HCT116 (cell line): Measurements from ENCODE around the gene ISL2. TPM values are rescaled to one million over a fixed set of nuclear protein-coding genes. Genes with fewer than 3 reads are reported as not detected.

ENCODE experiments used
- ATAC-seq: fragments of 200-7000 bp; cut with Tn5 transposase; 2 replicates; pipeline ENCODE4 v1.9.1; 2020; ENCODE audit warnings: mild to moderate bottlenecking, moderate library complexity
- BruUV-seq: library from RNA; stranded (reverse); fragments of 400-500 nt; replicated peaks from 2 replicates; lab custom pipeline; 2021; lab: Mats Ljungman, UMichigan
- CTCF ChIA-PET: fragments of 300-600 bp; sonication (Branson Sonifier 250); formaldehyde crosslinking; loops from one replicate; lab custom pipeline; 2021; ENCODE audit warnings: antibody characterized with exemption; lab: Charles Lee
- POLR2A ChIA-PET: fragments of 300-600, 350-600 bp; sonication (Branson Sonifier 250); formaldehyde crosslinking; loops from one replicate; lab custom pipeline; 2021; ENCODE audit warnings: antibody characterized with exemption; lab: Charles Lee
- RAD21 ChIA-PET, 2 experiments: fragments of 300-600 bp; sonication (Branson Sonifier 250); formaldehyde crosslinking; loops; one replicate each; lab custom pipeline; 2023; ENCODE audit warnings: low total read pairs in 2 of 2; ENCODE audit not compliant: uncharacterized antibody in 2 of 2, unreplicated experiment in 2 of 2, low non-redundant PET in 1 of 2; lab: Charles Lee
- DNase-seq: peaks from one replicate; pipeline ENCODE4 v3.0.0-alpha.2; 2010; ENCODE audit warnings: low read depth, low spot score
- H2AFZ ChIP-seq: fragments of 200-600 bp; shearing (Covaris generic), sonication (generic); 2 replicates; pipeline ENCODE4 v1.6.1; 2017; ENCODE audit warnings: low read depth, mixed run types, mixed read lengths, antibody characterized with exemption, low read length; ENCODE audit not compliant: poor library complexity, severe bottlenecking
- H3K27ac ChIP-seq: 2 replicates; pipeline ENCODE4 v1.5.1; 2012; ENCODE audit warnings: low read depth, low read length
- H3K27me3 ChIP-seq: fragments of 200-600 bp; sonication (generic); 2 replicates; pipeline ENCODE4 v1.6.1; 2016; ENCODE audit warnings: mixed run types, low read length, mixed read lengths; ENCODE audit not compliant: insufficient read depth
- H3K36me3 ChIP-seq, 2 experiments: fragments of 200-500 bp in 1 of 2; fragments of 200-600 bp in 1 of 2; sonication (Bioruptor generic) in 1 of 2; sonication (generic) in 1 of 2; 2 replicates each; pipeline versions ENCODE4 v1.5.1 to v1.6.1; 2014 to 2016; ENCODE audit warnings: low read length in 2 of 2, inconsistent platforms in 1 of 2, mixed read lengths in 1 of 2, mixed run types in 1 of 2; ENCODE audit not compliant: insufficient read depth in 2 of 2, control insufficient read depth in 1 of 2
- H3K4me1 ChIP-seq, 2 experiments: fragments of 200-600 bp in 1 of 2; sonication (generic) in 1 of 2; 2 replicates each; pipeline versions ENCODE4 v1.5.1 to v1.6.1; 2012 to 2017; ENCODE audit warnings: low read length in 2 of 2, inconsistent platforms in 1 of 2, mild to moderate bottlenecking in 1 of 2, mixed read lengths in 1 of 2, mixed run types in 1 of 2, moderate library complexity in 1 of 2; ENCODE audit not compliant: insufficient read depth in 2 of 2, control insufficient read depth in 1 of 2
- H3K4me2 ChIP-seq: fragments of 200-600 bp; sonication (generic); 2 replicates; pipeline ENCODE4 v1.6.1; 2017; ENCODE audit warnings: mixed run types, low read length, mixed read lengths
- H3K4me3 ChIP-seq, 2 experiments: fragments of 200-600 bp in 1 of 2; sonication (generic) in 1 of 2; replicated peaks in 1 of 2; 2 replicates each; pipeline ENCODE4 v1.5.1; 2011 to 2016; ENCODE audit warnings: low read length in 2 of 2, control low read depth in 1 of 2, low read depth in 1 of 2, mild to moderate bottlenecking in 1 of 2, mixed read lengths in 1 of 2, mixed run types in 1 of 2
- H3K79me2 ChIP-seq: fragments of 200-600 bp; sonication (generic); 2 replicates; pipeline ENCODE4 v1.6.1; 2017; ENCODE audit warnings: mild to moderate bottlenecking, mixed run types, low read length, moderate library complexity, mixed read lengths; ENCODE audit not compliant: insufficient read depth
- H3K9ac ChIP-seq: fragments of 200-600 bp; sonication (generic); 2 replicates; pipeline ENCODE4 v1.6.1; 2016; ENCODE audit warnings: low read length, mixed read lengths
- H3K9me2 ChIP-seq: fragments of 200-600 bp; sonication (generic), shearing (Covaris generic); 2 replicates; pipeline ENCODE4 v1.6.1; 2017; ENCODE audit warnings: mixed run types, mild to moderate bottlenecking, moderate library complexity; ENCODE audit not compliant: insufficient read depth
- H3K9me3 ChIP-seq, 2 experiments: fragments of 200-500 bp in 1 of 2; fragments of 200-600 bp in 1 of 2; sonication (Bioruptor generic) in 1 of 2; sonication (generic) in 1 of 2; 2 replicates each; pipeline ENCODE4 v1.6.1; 2014 to 2017; ENCODE audit warnings: low read length in 2 of 2, mixed read lengths in 2 of 2, inconsistent platforms in 1 of 2, low read depth in 1 of 2, mild to moderate bottlenecking in 1 of 2, mixed run types in 1 of 2, moderate library complexity in 1 of 2; ENCODE audit not compliant: control insufficient read depth in 1 of 2, insufficient read depth in 1 of 2
- H4K20me1 ChIP-seq: fragments of 200-600 bp; sonication (generic), shearing (Covaris generic); 2 replicates; pipeline ENCODE4 v1.6.1; 2017; ENCODE audit warnings: mixed run types, mild to moderate bottlenecking, moderate library complexity; ENCODE audit not compliant: insufficient read depth
- CBX3 ChIP-seq: IDR thresholded peaks from 2 replicates; pipeline ENCODE4 v1.6.1; 2012; ENCODE audit warnings: low read depth
- EGR1 ChIP-seq: IDR thresholded peaks from 2 replicates; pipeline ENCODE4 v1.6.1; 2012; ENCODE audit warnings: low read depth
- ELF1 ChIP-seq: IDR thresholded peaks from 2 replicates; pipeline ENCODE4 v1.6.1; 2012; ENCODE audit warnings: low read depth, borderline replicate concordance
- JUND ChIP-seq: IDR thresholded peaks from 2 replicates; pipeline ENCODE4 v1.6.1; 2012
- POLR2A ChIP-seq: IDR thresholded peaks from 2 replicates; pipeline ENCODE4 v1.7.0; 2011; ENCODE audit warnings: borderline replicate concordance; ENCODE audit not compliant: insufficient read depth, insufficient read length; ENCODE audit errors: extremely low read depth
- RAD21 ChIP-seq: IDR thresholded peaks from 2 replicates; pipeline ENCODE4 v1.6.1; 2012; ENCODE audit warnings: low read depth, mild to moderate bottlenecking
- SRF ChIP-seq: IDR thresholded peaks from 2 replicates; pipeline ENCODE4 v1.6.1; 2012; ENCODE audit warnings: low read depth
- YY1 ChIP-seq: IDR thresholded peaks from 2 replicates; pipeline ENCODE4 v1.6.1; 2011; ENCODE audit warnings: low read length, low read depth, moderate library complexity, mild to moderate bottlenecking; ENCODE audit not compliant: insufficient replicate concordance; ENCODE audit errors: extremely low read depth
- intact Hi-C: fragments of 100-400 bp; cut with micrococcal nuclease; formaldehyde crosslinking; loops from 2 replicates; pipeline ENCODE4 v1.10.0; 2022
- total RNA-seq: library from RNA; stranded (reverse); gene quantifications from one replicate; pipeline ENCODE4 v1.2.1, GENCODE V29; 2021; ENCODE audit not compliant: unreplicated experiment
- TF ChIP-seq, protein P1 (sequence below): IDR thresholded peaks from 2 replicates; pipeline ENCODE4 v1.6.1; 2011; ENCODE audit warnings: mild to moderate bottlenecking, low read length, moderate library complexity; ENCODE audit not compliant: insufficient replicate concordance; ENCODE audit errors: extremely low read depth
- TF ChIP-seq, protein P2 (sequence below): IDR thresholded peaks from 2 replicates; pipeline ENCODE4 v1.6.1; 2012; ENCODE audit warnings: low read depth

ISL2 gene
- total RNA-seq, 1 experiment from 2014 or later = 11.6 TPM

DNA sequence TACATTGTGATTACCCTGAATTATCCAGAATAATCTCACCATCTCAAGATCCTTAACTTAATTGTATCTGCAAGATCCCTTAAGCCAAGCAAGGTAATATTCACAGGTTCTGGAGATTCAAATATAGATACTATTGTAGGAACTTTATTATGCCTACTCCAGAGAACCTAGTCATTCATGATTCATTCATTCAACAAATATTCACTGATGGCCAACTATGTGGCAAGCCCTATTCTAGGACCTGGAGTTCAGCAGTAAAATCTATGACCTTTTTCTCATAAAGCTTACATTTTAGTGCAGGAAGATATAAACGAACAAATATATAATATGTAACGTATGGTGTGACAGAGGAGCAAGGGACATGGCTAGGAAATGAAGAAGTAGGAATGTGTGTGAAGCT is 49.6 kb downstream of the ISL2 start:
- H3K4me1 ChIP-seq = no peaks in the 10 kb centered on the region

DNA sequence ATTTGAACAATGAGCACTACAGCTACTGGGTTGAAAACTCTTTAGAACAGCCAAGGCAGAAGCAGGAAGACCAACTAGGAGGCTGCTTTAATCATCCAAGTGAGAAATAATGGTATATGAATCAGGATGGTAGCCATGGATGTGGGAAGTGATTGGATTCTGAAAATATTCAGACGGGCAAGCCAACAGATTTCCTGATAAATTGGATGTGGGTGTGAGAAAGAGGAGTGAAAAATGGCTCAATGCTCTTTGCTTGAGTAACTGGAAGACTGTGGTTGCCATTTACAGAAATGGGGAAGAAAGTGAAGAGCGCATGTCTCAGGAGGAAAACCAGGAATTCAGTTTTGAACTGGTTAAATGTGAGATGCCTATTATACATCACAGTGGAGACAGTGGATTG is 50.4 kb downstream of the ISL2 start:
- H3K27ac ChIP-seq = no peak overlapping the region
- no peak overlapping the region for H3K4me2 ChIP-seq
- no TSS peak for BruUV-seq
- ATAC-seq (no peak), DNase-seq (no peak)
- no peak overlapping the region for H3K9ac ChIP-seq
- H3K9me3 ChIP-seq = no peaks in the 10 kb centered on the region
- no peaks in the 10 kb centered on the region for H4K20me1 ChIP-seq
- no peaks in the 10 kb centered on the region for H3K9me2 ChIP-seq
- no peak overlapping the region for H3K4me3 ChIP-seq
- intact Hi-C loops = no loop called here
- no peak overlapping the region for H2AFZ ChIP-seq
- ChIA-PET POLR2A (no interaction called here), CTCF (no interaction called here), RAD21 (no interaction called here)
- no peak for TF ChIP-seq ELF1
- TF ChIP-seq, protein P1, sequence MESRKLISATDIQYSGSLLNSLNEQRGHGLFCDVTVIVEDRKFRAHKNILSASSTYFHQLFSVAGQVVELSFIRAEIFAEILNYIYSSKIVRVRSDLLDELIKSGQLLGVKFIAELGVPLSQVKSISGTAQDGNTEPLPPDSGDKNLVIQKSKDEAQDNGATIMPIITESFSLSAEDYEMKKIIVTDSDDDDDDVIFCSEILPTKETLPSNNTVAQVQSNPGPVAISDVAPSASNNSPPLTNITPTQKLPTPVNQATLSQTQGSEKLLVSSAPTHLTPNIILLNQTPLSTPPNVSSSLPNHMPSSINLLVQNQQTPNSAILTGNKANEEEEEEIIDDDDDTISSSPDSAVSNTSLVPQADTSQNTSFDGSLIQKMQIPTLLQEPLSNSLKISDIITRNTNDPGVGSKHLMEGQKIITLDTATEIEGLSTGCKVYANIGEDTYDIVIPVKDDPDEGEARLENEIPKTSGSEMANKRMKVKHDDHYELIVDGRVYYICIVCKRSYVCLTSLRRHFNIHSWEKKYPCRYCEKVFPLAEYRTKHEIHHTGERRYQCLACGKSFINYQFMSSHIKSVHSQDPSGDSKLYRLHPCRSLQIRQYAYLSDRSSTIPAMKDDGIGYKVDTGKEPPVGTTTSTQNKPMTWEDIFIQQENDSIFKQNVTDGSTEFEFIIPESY = no peak
- TF ChIP-seq EGR1 = no peak
- TF ChIP-seq SRF = no peak
- TF ChIP-seq JUND = no peak
- TF ChIP-seq, protein P2, sequence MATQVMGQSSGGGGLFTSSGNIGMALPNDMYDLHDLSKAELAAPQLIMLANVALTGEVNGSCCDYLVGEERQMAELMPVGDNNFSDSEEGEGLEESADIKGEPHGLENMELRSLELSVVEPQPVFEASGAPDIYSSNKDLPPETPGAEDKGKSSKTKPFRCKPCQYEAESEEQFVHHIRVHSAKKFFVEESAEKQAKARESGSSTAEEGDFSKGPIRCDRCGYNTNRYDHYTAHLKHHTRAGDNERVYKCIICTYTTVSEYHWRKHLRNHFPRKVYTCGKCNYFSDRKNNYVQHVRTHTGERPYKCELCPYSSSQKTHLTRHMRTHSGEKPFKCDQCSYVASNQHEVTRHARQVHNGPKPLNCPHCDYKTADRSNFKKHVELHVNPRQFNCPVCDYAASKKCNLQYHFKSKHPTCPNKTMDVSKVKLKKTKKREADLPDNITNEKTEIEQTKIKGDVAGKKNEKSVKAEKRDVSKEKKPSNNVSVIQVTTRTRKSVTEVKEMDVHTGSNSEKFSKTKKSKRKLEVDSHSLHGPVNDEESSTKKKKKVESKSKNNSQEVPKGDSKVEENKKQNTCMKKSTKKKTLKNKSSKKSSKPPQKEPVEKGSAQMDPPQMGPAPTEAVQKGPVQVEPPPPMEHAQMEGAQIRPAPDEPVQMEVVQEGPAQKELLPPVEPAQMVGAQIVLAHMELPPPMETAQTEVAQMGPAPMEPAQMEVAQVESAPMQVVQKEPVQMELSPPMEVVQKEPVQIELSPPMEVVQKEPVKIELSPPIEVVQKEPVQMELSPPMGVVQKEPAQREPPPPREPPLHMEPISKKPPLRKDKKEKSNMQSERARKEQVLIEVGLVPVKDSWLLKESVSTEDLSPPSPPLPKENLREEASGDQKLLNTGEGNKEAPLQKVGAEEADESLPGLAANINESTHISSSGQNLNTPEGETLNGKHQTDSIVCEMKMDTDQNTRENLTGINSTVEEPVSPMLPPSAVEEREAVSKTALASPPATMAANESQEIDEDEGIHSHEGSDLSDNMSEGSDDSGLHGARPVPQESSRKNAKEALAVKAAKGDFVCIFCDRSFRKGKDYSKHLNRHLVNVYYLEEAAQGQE = no peak
- H3K27me3 ChIP-seq = no peaks in the 10 kb centered on the region
- H3K4me1 ChIP-seq = peaks cover 0 to 3% of the 10 kb centered on the region in 2 experiments; a peak in 1 of 4 replicates
- no peaks in the 10 kb centered on the region for H3K79me2 ChIP-seq
- no peaks in the 10 kb centered on the region for H3K36me3 ChIP-seq

More for the DNA sequence above, 49.6 kb downstream of the ISL2 start:
- Histone ChIP-seq H3K27me3 (no peaks in the 10 kb centered on the region), H2AFZ (no peak overlapping the region), H3K27ac (no peak overlapping the region), H3K4me3 (no peak overlapping the region), H3K79me2 (no peaks in the 10 kb centered on the region), H3K9me2 (no peaks in the 10 kb centered on the region), H3K36me3 (no peaks in the 10 kb centered on the region), H3K4me2 (no peak overlapping the region), H4K20me1 (no peaks in the 10 kb centered on the region), H3K9me3 (no peaks in the 10 kb centered on the region), H3K9ac (no peak overlapping the region)
- intact Hi-C loops = no loop called here
- no peak for DNase-seq
- ChIA-PET RAD21 (no interaction called here), POLR2A (no interaction called here), CTCF (no interaction called here)
- TF ChIP-seq SRF = no peak
- TF ChIP-seq YY1 = no peak
- no peak for TF ChIP-seq CBX3
- no peak for TF ChIP-seq ELF1
- no peak for TF ChIP-seq POLR2A
- TF ChIP-seq RAD21 = no peak
- no peak for ATAC-seq
- BruUV-seq = no TSS peak
